Endometrium (tissue), 2 donors: Measurements from ENCODE around the gene HOXA5.

Experiments
- FAIRE-seq: peaks from 2 replicates; lab custom pipeline; 2012; peaks lifted over from hg19 to GRCh38; lab: Jason Lieb, UNC
- donor health status: control.
- donor health status: control.

Gene HOXA5

DNA sequence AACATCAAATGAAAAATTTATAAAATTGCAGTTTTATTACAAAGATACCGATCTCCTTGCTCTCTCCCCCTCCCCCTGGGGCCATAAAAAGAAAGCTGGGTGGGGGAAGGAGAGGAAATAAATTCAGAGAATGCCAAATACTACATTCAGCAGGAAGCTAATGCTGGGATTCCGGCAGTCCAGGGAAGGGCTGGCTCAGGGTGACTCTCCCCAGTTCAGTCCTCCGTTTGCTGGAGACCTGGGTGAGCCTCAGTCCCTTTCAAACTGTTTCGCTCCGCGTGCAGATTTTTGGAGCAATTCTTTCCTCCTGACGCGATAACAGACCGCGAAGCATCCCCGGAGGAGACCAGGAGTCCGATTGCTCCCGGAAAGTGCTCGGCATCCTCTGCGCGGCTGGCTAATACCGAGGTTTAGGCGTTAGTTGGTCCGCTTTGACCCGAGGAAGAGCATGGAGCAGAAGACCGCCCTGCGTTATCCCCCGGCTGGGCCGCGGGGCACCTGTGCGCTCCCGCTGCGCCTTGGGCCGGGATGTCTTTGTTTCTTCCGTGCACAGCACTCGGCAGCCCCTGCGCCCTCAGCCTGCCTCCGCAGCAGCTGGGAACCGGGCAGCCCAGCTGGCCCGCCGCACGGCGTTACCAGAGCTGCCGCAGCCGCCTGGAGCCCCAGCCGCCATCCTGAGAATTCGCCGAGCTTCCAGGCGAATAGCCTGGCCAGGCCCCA is 37.1 kb downstream of the HOXA5 start:
- no peak for FAIRE-seq

DNA sequence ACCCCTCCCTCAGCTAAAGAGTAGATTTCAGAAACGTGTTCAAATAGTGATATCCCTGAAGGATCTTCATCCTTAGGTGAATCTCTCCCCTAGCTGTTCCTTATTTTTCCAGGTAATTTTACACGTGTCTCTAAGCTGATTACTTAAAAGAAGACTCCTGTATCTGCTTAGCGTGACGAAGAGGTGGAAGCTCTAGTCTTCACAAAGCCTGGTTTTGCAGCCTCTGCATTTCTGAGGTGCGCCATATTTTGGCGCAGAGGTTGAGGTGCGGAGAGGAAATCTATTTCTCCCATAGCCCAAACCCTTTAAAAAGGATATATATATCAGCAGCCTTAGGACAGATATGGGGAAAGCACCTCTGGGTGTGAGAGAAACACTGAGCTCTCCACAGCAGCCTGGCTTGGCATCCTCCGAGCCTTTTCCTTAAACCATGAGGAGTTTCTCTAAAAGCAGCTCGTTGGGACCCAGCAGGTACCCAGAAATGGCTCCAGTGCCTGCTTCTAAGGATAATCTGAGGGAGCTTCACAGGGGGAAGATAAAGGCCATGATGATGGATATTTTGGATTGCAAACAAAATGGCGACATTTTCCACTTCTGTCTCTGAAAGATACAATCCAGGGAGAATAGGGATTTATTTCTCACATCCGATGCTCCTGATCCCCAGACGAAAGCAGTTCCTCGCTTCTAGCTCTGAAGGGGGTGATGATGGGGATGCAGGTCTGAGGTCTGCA is 38.0 kb downstream of the HOXA5 start:
- FAIRE-seq = no peak

DNA sequence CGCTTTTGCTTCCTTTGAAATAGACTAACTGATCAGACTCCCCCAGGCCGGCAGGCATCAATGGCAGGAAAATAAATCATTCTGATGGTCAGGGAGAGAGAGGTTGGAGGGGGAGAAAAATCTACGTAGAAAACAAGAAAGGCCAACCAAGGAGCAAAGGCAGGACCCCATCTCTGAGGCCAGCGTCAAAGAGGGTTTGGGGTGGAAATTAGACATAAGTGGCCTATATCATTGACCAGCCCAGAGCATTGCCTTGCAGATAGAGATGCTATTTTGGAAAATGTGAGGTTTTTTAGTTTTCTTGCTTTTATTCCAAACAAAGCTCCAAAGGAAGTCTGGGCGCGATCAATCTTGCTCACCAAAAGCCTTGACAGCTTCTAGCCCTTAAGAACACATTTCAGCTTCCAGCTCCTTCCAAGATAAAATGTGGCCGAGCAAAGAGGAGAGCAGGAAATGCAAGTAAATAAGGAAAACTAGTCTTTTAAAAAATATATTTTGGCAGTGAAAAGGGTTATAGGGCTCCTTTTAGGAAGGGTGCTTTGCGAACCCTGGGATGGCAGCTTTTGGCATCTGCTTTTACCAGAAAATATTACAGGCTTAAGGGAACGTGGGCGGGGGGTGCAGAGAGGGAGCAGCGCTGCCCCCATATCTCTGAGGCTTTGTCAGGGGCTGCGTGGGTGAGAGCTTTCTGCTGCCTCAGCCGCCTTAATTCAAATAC is 39.0 kb downstream of the HOXA5 start:
- no peak for FAIRE-seq

DNA sequence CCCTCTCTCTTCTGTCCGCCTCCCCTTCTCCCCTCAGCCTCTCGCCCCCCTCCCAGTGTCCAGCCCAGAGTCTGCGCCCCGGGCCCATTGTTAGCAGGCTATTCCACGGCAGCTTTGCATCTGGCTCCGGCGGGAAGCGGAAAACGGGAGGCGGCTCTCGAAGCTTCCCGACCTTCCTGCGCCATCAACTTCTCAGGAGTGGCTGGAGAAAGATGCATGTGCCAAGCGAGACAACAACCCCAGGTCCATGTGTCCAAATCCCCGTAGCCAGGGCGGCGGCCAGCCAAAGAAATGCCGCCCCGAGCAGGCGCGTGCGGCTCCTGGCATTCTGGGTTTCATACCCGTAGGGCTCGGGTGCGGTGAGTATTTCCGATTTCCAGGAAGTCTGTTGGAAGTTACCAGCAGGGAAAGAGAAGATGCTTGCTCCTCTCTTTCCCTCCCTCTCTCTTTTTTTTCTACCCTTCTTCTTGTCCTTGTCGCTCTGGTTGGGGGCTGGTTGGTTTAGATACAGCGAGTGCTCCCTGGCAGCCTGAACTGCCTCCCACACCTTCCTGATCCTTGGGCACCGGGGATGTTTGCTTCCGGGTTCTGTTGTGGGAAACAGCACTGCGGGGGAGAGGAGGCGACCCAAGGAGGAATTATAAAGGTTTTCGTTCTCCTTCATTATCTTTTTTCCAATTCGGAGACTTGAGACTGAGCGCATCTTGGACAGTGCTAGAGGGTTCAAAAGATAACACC is 39.8 kb downstream of the HOXA5 start:
- FAIRE-seq = no peak

DNA sequence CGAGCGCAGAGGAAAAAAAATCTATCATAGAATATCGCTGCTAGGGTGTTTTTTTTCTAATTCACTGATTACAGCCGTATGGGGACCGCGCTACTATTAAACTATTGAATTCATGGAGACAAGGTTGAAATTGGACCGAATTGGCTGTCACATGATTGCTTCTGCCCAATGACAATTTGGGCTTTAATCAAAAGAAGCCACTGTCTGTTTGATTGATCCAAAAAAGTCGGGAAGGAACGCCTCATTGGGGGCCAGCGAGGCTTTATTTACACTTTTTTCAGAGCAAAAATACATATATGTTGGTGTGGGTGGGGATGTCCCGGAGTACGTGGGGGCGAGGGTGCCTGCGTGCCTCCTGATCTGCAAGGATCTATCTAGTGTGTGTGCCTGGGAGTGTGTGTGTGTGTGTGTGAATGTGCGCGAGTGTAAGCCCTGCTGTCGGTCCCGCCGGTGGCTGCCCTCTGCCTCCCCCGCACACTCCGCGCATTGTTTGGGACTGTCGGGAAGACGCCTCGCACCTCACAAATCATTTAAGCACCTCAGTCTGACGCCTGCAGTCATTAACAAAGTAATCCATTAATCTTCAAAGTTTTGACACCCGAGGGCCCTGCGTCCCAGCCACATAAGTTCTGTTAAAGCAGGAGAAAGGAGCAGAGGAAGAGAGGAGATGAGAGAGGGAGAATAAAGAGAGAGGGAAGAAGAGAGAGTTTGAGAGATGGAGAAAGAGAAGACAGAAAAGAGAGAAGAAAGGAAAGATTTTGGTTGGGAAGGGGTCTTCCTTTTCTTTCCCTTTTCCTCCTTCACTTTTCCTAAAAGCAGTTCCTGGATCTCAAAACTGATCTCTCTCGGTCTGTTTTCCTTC is 40.7 kb downstream of the HOXA5 start, which contains the start of gene HOXA2:
Gene HOXA2, minus strand, starts transcription at position 103 of the 862 bp plus-strand sequence. CDS start 183 bp downstream, outside the sequence.
- no peak for FAIRE-seq

DNA sequence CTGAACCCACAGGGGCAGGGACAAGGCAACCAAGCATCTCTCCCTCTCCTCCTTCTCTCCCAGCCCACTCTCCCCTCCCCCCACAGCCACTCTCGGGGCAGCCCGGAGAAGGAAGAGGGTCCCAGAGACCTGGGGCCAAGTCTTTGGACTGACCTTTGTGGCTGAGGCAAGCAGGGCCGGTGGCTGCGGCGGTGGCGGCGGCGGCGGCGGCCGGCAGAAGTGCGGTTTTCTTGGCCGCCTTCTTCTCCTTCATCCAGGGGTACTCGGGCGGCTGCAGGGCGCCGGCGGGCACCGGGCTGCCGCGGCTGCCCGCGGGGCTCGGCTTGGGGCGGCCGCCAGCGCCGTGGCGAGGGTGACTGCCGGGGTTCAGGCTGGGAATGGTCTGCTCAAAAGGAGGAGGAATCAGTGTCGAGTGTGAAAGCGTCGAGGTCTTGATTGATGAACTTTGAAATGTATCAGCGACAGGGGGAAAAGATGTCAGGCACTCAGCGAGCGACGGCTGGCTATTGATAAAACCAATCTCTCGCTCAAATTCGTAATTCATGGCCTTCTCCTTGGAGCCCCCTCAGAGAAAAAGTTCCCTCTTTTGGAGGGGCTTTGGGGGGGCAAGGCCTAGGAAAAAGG is 41.4 kb downstream of the HOXA5 start:
- no peak for FAIRE-seq

DNA sequence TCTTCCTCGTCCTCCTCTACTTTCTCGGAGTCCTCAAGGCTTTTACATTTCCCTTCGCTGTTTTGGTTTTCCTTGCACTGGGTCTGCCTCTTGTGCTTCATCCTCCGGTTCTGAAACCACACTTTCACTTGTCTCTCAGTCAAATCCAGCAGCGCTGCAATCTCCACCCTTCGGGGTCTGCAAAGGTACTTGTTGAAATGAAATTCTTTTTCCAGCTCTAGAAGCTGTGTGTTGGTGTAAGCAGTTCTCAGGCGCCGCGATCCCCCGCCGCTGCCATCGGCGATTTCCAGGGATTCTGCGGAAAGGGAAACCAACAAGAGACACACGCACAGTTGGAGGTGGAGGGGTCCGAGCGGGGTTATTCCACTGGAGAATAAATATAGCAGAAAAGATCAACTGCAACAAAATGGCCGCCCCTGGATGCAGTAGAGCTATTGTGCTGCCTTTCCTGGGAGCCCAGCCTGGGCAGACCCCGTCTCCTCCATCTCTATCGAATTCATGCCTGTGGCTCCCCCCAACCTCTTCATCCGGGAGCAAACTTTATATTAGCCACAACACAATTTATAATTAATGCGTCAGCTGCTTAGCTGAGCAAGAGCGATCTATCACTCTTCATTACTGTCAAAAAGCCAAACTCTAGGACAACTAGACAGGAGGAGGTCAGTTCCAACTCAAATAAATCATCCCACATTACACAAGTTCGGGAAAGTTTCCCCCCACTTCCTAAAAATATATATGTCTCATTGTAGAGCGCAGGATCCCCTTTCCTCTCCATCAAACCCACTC is 42.1 kb downstream of the HOXA5 start:
- FAIRE-seq = no peak

DNA sequence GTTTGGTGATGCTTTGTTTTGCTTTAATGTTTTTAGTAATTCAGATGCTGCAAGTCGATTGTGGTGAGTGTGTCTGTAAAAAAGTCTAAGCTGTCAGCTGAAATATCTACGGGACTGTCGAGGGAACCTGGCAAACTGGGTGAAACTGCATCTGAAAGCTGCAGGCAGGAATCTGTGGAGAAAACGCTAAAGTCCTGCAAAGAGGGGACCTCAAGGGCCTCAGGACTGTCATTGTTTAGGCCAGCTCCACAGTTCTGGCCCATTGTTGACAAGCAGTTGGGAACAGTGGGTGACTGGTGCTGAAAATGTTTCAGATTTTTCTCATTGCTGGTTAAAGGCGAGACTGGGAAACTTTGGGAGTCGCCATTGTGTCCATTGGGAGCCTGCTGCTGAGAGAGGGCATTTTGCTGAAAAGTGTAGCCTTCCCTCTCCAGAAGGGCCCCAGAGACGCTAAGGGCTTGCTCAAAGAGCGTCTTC is 42.7 kb downstream of the HOXA5 start:
- no peak for FAIRE-seq

DNA sequence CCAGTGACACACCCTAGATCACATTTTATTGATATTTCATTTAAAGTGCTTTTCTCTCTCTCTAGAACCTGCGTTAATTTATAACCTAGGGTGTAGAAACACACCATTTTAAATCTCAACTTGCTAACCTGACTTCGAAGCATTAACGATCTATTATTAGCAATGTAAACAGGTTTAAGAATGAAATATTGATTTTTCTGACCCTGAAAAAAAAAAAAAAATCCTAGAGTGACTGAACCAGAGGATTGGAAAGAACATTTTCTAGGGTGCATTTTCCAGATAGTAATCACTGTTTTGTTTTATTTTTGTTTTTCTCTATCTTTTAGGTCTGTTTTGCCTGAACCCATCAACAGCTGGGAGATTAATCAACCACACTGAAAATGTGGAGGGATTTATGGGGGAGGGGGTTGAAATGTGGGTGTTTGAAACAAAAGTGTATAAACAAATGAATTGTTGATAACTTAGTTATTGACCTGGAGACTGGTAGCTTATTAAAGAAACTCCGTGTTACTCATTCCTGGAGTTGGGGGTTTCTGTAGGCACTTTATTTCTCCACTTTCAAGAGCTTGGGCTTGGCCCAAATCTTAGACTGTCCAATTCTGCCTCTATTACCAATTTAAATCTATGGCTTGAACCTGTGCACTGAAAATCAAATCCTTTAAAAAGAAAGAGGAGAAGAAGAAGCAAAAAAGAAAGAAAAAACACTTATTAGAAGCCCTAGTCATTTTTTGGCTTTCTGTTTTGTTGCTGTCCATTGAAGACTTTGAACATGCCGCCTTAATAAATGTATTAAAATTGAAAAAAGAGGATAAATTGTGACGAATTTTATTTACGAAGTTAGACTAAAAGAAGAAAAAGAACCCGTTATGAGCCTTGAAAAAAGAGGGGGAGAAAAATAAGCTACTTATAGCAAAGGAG is 43.8 kb downstream of the HOXA5 start:
- no peak for FAIRE-seq

DNA sequence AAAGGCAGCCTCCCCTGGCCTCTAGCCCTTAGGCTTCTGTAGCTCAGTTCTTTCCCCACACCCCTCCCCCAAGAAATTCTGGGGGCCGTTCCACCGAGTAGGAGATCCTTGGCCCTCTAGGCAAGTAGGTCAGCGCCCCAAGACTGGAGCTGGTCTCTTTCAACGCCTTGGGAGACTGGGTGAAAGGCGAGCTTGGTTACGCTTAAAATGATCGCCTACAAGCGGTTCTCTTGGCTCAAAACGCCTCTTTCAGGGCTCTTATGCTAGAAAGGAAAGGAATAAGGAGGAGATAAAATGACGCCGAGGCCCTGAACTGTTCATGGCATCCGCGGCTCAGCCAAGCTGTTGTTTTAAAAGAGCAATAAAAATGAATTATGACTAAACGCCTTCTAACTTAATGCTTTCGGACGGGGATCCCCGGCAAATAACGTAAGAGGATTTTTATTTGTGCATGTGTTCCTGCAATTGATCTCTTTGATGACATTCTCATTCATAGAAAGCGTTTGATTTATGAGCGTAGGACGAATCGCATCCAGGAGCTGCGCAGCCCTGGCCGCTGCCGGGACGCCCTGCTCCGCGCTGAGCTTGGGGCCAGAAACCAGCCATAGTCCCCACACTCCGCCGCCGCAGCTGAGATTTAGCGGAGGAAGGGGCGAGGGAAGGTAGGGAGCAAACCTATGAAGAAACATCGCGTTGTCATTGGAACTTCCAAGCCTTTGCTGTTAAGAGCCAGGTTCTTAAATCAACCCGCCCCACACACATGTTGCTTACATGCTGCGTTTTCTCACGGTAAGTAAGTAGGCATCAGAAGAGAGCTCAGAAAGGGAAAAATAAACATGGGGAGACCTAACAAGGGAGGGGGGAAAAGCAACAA is 44.7 kb downstream of the HOXA5 start:
- FAIRE-seq = peak; percentile 79

DNA sequence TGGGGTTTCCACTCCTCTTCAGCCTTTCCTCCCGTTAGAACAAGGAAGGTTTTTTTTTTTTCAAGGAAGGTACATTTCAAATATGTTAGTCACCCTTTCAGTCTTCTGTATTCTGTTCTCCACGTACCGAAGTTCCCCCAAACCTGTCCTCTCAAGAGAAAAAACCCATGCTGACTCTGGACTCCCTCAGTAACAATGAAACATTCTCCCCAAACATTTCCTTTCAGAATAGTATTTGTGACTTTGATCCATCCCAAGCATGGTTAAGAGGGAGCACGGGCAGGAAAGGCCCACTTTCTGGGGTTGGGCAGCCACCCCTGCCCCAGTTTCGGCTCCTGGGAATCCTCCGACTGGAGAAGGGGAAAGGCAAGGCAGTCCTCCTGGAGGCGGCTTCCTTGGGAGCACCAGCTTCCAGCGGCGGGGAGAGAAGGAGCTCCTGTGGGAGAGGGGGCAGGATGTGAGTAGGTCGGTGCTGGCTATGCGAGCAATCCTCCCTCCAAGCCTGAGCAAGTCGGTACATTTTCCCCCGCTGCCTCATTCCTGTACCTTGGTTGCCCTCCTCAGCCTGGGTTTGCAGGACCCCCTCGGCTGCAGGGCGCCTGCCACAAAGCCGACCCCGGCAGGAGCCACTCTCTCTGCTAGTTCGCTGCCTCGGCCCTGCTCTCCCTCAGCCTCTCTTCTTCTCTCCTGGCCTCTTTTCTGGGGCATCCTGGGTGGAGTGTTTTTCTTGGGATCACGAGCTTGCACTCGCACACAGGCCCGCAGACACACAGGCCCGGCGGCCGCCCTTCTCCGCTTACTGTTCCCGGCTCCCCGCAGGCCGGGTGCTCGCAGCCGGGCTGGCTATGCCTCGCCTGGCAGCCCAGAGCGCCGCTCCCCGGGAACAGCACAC is 45.5 kb downstream of the HOXA5 start:
- FAIRE-seq = no peak

DNA sequence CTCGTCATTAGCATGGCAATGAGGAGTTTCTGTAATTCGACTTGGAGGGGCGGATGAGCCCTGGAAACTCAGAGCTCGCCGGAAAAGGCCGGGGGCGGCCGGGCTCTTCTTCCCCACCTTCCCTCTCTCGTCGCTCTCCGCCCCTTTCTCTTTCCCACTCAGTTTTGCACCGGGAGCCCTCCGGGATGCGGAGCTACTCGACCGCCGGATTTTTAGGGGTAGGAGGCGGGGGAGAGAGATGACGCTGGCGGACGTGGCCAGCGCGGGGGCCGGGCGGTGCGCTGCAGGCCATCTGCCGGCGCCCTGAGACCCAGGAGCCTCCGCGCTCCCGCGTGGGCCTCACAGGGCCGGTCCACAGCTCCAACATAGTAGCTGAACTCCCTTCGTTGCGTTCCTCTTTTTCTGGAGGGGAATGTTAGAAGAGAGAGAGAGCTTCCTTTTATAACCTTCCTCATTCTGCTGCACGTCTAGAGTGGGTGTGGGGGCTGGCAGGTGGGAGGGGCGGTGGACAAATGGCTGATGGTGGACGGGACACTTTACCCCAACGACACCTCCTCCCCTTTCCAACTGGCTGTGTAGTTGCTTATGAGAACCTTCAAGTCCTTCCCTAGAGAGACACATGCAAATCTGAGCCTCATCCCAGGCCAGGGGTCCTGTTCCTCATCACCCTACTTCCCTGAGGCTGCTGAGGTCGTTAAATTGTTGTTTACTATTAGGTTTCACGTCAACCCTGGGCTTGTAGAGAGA is 46.5 kb downstream of the HOXA5 start:
- no peak for FAIRE-seq

DNA sequence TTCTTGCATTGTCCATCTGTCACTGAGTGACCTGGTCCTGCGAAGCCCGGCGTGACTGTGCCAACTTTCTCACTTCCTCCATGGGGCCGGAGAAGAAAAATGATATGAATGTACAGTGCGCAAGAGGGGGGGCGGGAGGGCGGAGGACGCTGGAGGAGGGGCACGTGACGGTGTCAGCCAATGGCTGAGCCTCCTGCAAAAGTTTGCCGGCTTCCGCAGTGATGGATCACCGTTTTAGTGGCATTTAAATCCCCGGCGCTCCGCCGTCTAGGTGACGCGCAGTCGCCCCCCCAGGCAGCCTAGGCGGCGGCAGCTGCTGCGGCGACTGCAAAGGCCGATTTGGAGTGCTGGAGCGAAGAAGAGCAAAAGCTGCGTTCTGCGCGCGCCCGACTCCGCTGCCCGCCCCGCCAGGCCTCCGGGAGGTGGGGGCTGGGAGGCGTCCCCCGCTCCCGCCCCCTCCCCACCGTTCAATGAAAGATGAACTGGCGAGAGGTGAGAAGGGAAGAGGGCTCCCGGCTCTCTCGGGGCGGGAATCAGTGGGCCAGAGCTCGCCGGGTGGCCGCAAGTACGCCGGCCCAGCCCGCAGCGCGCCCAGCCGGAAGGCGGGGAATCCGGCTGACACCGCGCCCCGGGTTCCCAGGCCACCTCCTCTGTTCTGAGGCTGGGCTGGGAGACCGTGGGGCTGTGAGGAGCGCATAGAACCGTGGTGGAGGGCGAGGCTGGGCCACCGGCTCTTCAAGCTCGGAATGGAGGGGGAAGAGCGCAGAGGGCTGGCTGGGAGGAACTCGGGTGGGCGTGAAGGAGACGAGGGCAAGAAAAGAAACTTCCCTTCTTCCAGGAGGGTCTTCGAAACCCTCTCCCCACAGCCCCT is 47.3 kb downstream of the HOXA5 start, which contains the start of gene HOXA1:
Gene HOXA1, minus strand, starts transcription at position 104 of the 871 bp plus-strand sequence. Its CDS starts 88 bp downstream, at position 16.
- no peak for FAIRE-seq

DNA sequence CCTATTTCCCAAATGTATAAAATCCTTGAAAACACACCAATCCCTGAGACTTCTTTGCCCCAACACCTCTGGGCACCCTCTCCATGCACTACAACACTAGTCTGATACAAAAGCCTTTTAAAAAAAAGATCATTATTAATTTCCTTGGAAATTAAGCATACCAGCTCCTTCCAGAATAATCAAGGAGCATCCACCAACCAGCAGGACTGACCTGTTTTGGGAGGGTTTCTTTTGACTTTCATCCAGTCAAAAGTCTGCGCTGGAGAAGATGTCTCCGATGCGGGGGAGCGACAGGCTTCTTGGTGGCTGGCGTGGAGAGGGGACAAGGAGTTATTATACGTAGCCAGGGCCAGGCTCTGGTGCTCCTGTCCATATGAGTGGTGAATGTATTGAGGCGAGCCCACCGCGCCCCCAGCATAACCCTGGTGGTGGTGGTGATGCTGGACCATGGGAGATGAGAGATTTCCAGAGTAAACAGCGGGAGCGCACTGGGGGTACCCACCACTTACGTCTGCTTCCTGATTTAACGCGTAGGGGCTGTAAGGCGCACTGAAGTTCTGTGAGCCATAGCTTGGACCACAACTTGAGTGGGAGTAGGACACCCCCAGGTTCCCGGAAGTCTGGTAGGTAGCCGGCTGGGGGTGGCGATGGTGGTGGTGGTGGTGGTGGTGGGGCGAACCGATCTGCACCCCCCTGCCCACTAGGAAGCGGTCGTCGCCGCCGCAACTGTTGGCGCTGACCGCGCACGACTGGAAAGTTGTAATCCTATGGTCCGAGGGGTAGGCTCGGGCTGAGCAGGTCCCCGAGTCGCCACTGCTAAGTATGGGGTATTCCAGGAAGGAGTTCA is 48.2 kb downstream of the HOXA5 start:
- no peak for FAIRE-seq
